ENCODE results near the gene CPHXL2. TPM values are rescaled to one million over a fixed set of nuclear protein-coding genes. Genes with fewer than 3 reads are reported as not detected.

The CPHXL2 gene
- total and polyA plus RNA-seq, 12 donors, result not detected

- Histone ChIP-seq H3K27me3 (no peaks in the 10 kb centered on the region), H3K4me3 (no peak overlapping the region), H3K27ac (peak overlapping the region in 5 of 10 donors; percentile 6 to 48 (median 21)), H3K4me1 (peaks cover 0 to 11% (median 0%) of the 10 kb centered on the region in 9 donors), H3K9me3 (no peaks in the 10 kb centered on the region), H3K36me3 (no peaks in the 10 kb centered on the region)
- intact Hi-C loops (cut with DNase I), result loop anchor here in 1 of 10 donors (10.0 kb wide), 1 partner anchor 75 kb away; no protein-coding TSS in a partner anchor
- TF ChIP-seq CTCF (IDR thresholded peaks at IDR 0.05), result no peak
- no peak for DNase-seq
- 67 to 83% methylated on average over 5 of the region's 5 CpGs for WGBS, 2 donors
- ATAC-seq, result peak in 1 of 8 donors; percentile 42
These were observed 2.6 kb upstream of the CPHXL2 start for GRCh38 chr16:75679366-75679765.

- DNase-seq, result no peak
- TF ChIP-seq CTCF (IDR thresholded peaks at IDR 0.05), result no peak
These were observed 9.3 kb downstream of the CPHXL2 start for GRCh38 chr16:75667503-75667902.

GRCh38 chr16:75660726-75661302 is 16.0 kb downstream of the CPHXL2 start:
- Histone ChIP-seq H3K4me3 (no peak overlapping the region), H3K36me3 (peaks cover 0 to 63% (median 33%) of the 10 kb centered on the region in 9 donors), H3K4me1 (peaks cover 0 to 32% (median 13%) of the 10 kb centered on the region in 9 donors), H3K27ac (peak overlapping the region in 2 of 10 donors; percentile 33), H3K9me3 (no peaks in the 10 kb centered on the region), H3K27me3 (no peaks in the 10 kb centered on the region)
- intact Hi-C loops (cut with DNase I), result loop anchor here in 2 of 10 donors (5.0 to 10.0 kb wide), 2 partner anchors 101 to 104 kb away; no protein-coding TSS in a partner anchor
- no peak for TF ChIP-seq CTCF (IDR thresholded peaks at IDR 0.05)
- ATAC-seq (peak in 3 of 8 donors; percentile 25 to 52 (median 32)), DNase-seq (no peak)
- 48 to 71% methylated on average over 4 of the region's 4 CpGs for WGBS, 2 donors

More at GRCh38 chr16:75667503-75667902, 9.3 kb downstream of the CPHXL2 start:
- ATAC-seq, result no peak
- no peak overlapping the region for H3K4me3 ChIP-seq
- intact Hi-C loops (cut with DNase I), result loop anchor here in 1 of 10 donors (10.0 kb wide), 1 partner anchor 97 kb away; no protein-coding TSS in a partner anchor
- no peaks in the 10 kb centered on the region for H3K27me3 ChIP-seq
- no peak overlapping the region for H3K27ac ChIP-seq
- H3K36me3 ChIP-seq, result peaks cover 0 to 1% (median 0%) of the 10 kb centered on the region in 9 donors
- H3K4me1 ChIP-seq, result peaks cover 0 to 1% (median 0%) of the 10 kb centered on the region in 9 donors
- H3K9me3 ChIP-seq, result no peaks in the 10 kb centered on the region

DNA sequence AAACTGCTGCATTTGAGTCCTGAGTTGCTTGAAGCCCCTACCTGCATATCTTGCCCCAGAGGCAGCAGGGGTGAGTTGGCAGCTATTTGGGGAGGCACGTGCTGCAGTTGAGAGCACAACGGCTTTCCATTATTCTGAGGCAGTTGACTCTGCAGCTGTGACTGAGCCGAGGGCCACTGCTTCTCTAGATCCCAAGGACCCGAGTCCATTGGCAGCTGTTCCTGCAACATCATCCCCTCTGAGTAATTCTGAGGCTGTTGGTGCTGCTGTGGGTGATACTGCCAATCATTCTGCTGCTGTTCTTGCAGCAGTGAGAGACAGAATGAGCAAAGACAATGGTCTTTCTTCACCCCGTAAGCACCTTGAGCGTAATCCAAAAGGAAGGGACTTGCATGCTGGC is 16.5 kb downstream of the CPHXL2 start:
- H3K4me1 ChIP-seq, result peaks cover 0 to 33% (median 13%) of the 10 kb centered on the region in 9 donors
- no peaks in the 10 kb centered on the region for H3K27me3 ChIP-seq
- TF ChIP-seq CTCF (IDR thresholded peaks at IDR 0.05), result no peak
- H3K27ac ChIP-seq, result peak overlapping the region in 2 of 10 donors; percentile 33
- intact Hi-C loops (cut with DNase I), result loop anchor here in 2 of 10 donors (5.0 to 10.0 kb wide), 2 partner anchors 102 to 104 kb away; no protein-coding TSS in a partner anchor
- DNase-seq, result no peak
- 80 to 89% methylated on average over 6 of the region's 6 CpGs for WGBS, 2 donors
- H3K36me3 ChIP-seq, result peaks cover 0 to 68% (median 38%) of the 10 kb centered on the region in 9 donors
- ATAC-seq, result no peak
- no peak overlapping the region for H3K4me3 ChIP-seq
- no peaks in the 10 kb centered on the region for H3K9me3 ChIP-seq

Data from heart right ventricle (tissue), 16 donors.